Activated naive CD4-positive, alpha-beta T cell (primary cell): ENCODE results near the gene PKM.
"Not testable (repeated sequence)": the region's sequence is repeated elsewhere in the genome, so short reads cannot be mapped to it uniquely, and the experiment has no call there.

ENCODE experiments used
- DNase-seq, 4 experiments: peaks; one replicate each; lab custom pipeline; 2025; lab: John Stamatoyannopoulos, UW

Gene PKM

GRCh38 chr15:72231066-72231832, at the start of gene PKM:
TSS of gene PKM (minus strand) at chr15:72231190. CDS start at chr15:72219097, 12,093 bp downstream.
- DNase-seq, result peak; percentile 75 to 89 (median 85)

GRCh38 chr15:72280751-72281150, 49.8 kb upstream of the PKM start:
- no peak for DNase-seq

DNA sequence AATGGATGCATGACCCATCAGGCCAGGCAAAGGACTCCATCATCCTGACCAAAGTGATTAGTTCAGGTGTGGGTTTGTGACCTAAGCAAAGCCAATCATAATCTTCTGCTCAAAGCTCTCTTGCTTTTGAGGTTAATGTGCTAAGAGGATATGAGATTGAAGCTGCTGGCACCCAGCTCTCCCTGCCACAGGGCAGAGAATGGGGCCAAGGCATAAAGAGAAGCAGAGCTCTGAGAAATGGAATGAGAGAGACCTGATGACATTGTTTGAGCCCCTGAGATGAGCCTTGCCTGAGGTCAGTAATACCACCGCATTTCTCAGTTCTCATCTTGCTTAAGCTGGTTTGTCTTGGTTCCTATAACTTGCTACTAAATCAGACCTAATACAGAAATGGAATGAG, 47.7 kb upstream of the PKM start:
- no peak for DNase-seq

DNA sequence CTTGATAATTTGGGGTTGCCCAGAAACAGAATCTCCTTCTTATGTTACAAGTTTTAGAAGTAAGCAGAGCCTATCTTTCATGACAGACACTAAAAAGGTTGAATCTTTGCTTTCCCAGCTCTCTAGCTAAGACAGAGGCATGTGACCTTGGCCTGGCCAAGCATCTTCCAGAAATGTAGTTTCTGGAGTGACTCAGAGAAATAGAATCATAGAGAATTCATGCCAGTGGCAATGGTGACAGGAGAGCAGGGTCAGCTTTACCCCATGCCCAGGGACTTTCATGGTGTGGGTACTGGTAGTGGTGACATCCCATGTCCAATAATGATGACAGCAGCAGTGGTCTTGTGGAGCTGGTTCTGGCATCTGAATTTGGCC, 45.3 kb upstream of the PKM start:
- no peak for DNase-seq

DNA sequence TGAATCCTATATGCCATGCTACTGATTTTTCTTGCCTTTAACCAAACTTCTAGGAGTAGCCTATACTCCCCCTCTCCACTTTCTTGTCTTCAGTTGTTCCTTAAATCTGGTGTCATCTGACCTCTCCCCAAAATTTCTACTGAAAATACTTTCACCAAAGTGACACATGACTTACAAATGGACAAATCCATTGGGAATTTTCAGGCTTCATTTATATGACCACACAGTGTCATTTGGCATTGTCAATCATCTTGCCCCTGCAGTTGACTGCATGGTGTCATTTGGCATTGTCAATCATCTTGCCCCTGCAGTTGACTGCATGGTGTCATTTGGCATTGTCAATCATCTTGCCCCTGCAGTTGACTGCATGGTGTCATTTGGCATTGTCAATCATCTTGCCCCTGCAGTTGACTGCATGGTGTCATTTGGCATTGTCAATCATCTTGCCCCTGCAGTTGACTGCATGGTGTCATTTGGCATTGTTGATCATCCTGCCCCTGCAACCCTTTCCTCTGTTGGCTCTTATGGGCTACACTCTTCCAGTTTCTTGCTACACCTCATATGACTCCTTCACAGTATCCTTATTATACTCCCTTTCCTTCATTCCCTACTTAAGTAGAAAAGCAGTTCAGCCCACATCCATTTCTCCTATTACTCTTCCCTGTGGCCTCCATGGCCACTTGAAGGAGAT, 44.8 kb upstream of the PKM start:
- not testable (repeated sequence) for DNase-seq

- no peak for DNase-seq
These were observed 42.0 kb upstream of the PKM start for GRCh38 chr15:72272997-72273352.

GRCh38 chr15:72272213-72272996, 41.4 kb upstream of the PKM start, which contains the start of gene PARP6:
TSS of gene PARP6 (minus strand) at chr15:72272554. CDS start at chr15:72267477, 5,077 bp downstream.
- peak; percentile 93 to 98 (median 95) for DNase-seq

- no peak for DNase-seq
These were observed 40.9 kb upstream of the PKM start for GRCh38 chr15:72271895-72272212.

GRCh38 chr15:72271221-72271620, 40.2 kb upstream of the PKM start:
- no peak for DNase-seq

- no peak for DNase-seq
These were observed 38.7 kb upstream of the PKM start for GRCh38 chr15:72269739-72270138.

DNA sequence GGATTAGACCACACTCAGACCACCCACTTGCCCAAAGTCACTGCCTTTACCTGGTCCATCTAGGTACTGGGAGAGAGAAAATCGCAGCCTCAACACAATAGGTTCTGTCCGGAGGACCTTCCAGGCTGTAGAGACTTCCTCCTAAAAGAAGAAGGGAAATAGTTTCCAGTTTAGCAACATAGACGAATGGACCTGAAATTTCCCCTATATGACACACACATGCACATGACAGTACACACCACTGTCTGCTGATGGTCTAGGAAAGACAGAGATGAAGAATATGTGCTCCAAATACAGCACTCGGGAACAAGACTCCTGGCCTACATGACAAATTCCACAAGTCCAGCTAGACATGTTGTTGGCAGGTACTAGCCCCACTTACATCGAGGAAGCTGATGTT, 34.0 kb upstream of the PKM start:
- no peak for DNase-seq

DNA sequence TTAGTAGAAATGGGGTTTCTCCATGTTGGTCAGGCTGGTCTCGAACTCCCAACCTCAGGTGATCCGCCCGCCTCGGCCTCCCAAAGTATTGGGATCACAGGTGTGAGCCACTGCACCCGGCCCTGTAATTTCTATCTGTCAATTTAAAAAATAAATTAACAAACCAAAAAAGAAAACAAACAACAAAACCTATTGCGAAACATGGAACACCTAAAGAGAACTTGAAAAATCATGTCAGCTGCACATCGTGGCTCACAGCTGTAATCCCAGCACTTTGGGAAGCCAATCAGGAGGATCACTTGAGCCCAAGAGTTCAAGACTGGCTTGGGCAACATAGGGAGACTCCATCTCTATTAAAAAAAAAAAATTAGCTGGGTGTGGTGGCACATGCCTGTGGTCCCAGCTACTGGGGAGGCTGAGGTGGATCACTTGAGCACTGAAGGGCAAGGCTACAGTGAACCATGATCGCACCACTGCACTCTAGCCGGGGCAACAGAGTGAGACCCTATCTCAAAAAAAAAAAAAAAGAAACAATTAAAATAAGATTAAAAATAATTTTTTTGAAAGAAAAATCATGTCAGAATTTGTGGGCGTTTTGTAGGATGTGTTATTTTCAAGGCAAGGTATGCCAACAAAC, 21.8 kb upstream of the PKM start:
- no peak for DNase-seq

- DNase-seq, result no peak
These were observed 18.3 kb upstream of the PKM start for GRCh38 chr15:72249142-72249810.

GRCh38 chr15:72248514-72248913, 17.5 kb upstream of the PKM start:
- DNase-seq, result no peak

DNA sequence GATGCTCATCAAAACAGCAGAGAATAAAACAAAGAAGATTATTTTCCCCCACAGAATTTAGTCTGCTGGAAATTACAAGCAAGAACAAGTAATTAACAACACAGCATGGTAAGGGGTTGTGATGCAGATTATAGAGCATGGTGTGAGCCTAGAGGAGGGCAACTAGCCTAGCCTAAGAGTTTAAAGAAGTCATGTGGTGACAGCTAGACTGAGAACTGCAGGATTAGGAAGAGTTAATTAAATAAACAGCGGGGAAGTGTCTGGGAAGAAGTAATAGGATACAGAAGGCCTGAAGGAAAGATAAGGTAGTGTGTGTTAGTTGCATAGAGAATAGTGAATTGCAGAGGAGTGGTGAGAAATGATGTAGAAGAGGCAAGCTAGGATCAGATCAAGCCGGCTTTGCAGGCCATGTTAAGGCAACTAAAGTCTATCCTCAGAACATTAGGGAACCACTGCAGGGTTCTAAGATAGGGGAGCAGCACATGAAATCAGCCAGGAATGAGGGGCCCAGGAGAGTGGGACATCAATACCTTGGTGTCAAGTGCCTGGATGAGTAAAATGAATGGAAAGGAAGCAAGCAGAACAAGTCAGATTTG, 11.9 kb upstream of the PKM start:
- DNase-seq, result no peak

DNA sequence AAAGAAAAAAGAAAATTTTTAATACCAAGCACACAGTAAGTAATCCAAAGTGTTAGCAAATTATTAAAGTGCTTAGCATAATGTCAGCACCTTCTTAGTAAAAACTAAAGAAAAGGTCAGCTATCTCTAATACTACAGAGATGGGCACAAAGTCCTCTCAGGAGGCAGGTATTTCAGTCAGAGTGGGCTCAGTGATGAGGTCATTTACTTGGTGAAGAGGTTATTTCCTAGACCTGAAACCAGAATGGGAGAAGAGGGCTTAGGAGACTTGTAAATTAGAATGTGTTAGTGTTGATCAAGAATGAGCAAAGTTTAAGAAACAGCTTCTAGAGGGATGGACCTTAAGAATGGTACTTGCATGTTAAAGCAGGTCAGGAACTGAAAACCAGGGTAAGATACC, 8.7 kb upstream of the PKM start:
- DNase-seq, result no peak

DNA sequence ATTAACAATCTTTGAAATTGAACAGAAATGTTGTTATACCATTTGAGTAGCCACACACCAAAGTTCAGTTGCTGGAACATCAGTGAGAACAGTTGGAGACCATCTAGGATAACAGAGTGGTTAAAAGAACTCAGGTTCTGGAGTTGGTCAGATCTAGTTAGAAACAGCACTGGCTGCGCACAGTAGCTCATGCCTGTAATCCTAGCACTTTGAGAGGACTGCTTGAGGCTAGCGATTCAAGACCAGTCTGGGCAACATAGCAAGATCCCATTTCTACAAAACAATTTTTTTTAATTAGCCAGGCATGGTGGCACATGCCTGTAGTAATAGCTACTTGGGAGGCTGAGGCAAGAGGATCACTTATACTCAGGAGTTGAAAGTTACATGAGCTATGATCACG, 7.6 kb upstream of the PKM start:
- no peak for DNase-seq

GRCh38 chr15:72237853-72238224, 6.8 kb upstream of the PKM start:
- DNase-seq, result no peak

GRCh38 chr15:72237029-72237852, 6.3 kb upstream of the PKM start:
- no peak for DNase-seq

DNA sequence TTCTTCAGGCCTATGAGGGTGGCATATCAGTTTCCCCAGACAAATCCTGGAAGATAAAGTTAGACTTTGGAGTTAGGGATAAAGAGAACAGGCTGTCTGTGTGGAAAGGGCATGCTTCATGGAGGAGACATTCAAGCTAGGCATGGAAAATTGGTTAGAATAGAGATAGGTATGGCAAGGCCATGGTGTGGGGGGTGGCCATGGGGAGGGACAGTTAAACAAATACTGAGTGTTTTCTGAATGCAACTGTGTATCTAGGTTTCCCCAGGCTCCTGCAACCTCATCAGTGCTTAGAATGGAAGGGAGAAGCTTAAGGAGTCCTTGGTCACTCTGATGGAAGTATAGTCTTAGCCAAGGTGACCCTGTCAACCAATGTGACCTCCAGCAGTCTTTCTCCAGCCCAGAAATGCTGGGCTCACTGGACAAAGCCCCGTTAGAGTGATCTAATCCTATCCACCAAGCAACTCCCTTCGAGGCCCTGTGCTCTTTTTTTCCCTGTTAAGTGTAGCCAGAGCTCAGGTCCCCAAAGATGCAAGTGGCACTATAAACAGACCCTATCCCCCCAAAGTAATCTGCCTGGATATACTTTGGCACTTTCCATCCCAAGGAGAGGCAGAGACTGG, 5.5 kb upstream of the PKM start:
- DNase-seq, result no peak
